Measurements from ENCODE around the gene PCBP3.
"Not testable (repeated sequence)": the region's sequence is repeated elsewhere in the genome, so short reads cannot be mapped to it uniquely, and the experiment has no call there.

Gene PCBP3

GRCh38 chr21:45607909-45608295 lies 35.6 kb upstream of the PCBP3 start:
- no peak overlapping the region for H3K27ac ChIP-seq (ENCODE audit: low read length)
- peaks cover 87% of the 10 kb centered on the region for H3K27me3 ChIP-seq (replicated peaks; ENCODE audit: insufficient read depth, low read length)
- no peaks in the 10 kb centered on the region for H3F3A ChIP-seq (ENCODE audit: insufficient read depth, low read length)
- TF ChIP-seq EZH2phosphoT487 (IDR thresholded peaks at IDR 0.05; ENCODE audit: low read length), result no peak
- no peak for TF ChIP-seq CTCF (IDR thresholded peaks at IDR 0.05; ENCODE audit: low read length)
- TF ChIP-seq EZH2 (optimal IDR thresholded peaks at IDR 0.05; ENCODE audit: low read depth, low read length), result no peak
- H4K20me1 ChIP-seq (ENCODE audit: insufficient read depth, low read length), result no peaks in the 10 kb centered on the region
- no peaks in the 10 kb centered on the region for H3K4me1 ChIP-seq (ENCODE audit: low read length)
- H3K4me3 ChIP-seq (ENCODE audit: low read length), result no peak overlapping the region
- no peak for DNase-seq
- H3K9me2 ChIP-seq (replicated peaks; ENCODE audit: insufficient read depth, low read length), result no peaks in the 10 kb centered on the region
- no peak overlapping the region for H3K4me2 ChIP-seq (ENCODE audit: low read depth, low read length)
- H3K9ac ChIP-seq (ENCODE audit: low read length), result no peak overlapping the region
- 0 out of 2 replicates have a peak, but pooled peaks cover 4% of the 10 kb centered on the region for H3K9me3 ChIP-seq (replicated peaks; ENCODE audit: insufficient read depth, low read length)
- no peak overlapping the region for H2AFZ ChIP-seq (ENCODE audit: low read length)
- H3K36me3 ChIP-seq (replicated peaks; ENCODE audit: insufficient read depth, low read length), result no peaks in the 10 kb centered on the region
- no peaks in the 10 kb centered on the region for H3K79me2 ChIP-seq (ENCODE audit: low read length)

- not testable (repeated sequence) for H3K79me2 ChIP-seq (ENCODE audit: low read length); H3K9me3 ChIP-seq (replicated peaks; ENCODE audit: insufficient read depth, low read length); H3K36me3 ChIP-seq (replicated peaks; ENCODE audit: insufficient read depth, low read length); H3K4me1 ChIP-seq (ENCODE audit: low read length); DNase-seq; H3F3A ChIP-seq (ENCODE audit: insufficient read depth, low read length); H3K9me2 ChIP-seq (replicated peaks; ENCODE audit: insufficient read depth, low read length); H3K27ac ChIP-seq (ENCODE audit: low read length); H4K20me1 ChIP-seq (ENCODE audit: insufficient read depth, low read length); H3K4me3 ChIP-seq (ENCODE audit: low read length); H3K4me2 ChIP-seq (ENCODE audit: low read depth, low read length); H2AFZ ChIP-seq (ENCODE audit: low read length); H3K9ac ChIP-seq (ENCODE audit: low read length)
- peaks cover 85% of the 10 kb centered on the region for H3K27me3 ChIP-seq (replicated peaks; ENCODE audit: insufficient read depth, low read length)
Measured at GRCh38 chr21:45608747-45609470, 34.6 kb upstream of the PCBP3 start.

- not testable (repeated sequence) for H2AFZ ChIP-seq (ENCODE audit: low read length); H3K9me3 ChIP-seq (replicated peaks; ENCODE audit: insufficient read depth, low read length); H3K9me2 ChIP-seq (replicated peaks; ENCODE audit: insufficient read depth, low read length); H3K4me2 ChIP-seq (ENCODE audit: low read depth, low read length); H3F3A ChIP-seq (ENCODE audit: insufficient read depth, low read length); H3K4me1 ChIP-seq (ENCODE audit: low read length); H3K4me3 ChIP-seq (ENCODE audit: low read length); H3K79me2 ChIP-seq (ENCODE audit: low read length); H4K20me1 ChIP-seq (ENCODE audit: insufficient read depth, low read length); H3K9ac ChIP-seq (ENCODE audit: low read length); H3K27ac ChIP-seq (ENCODE audit: low read length); H3K36me3 ChIP-seq (replicated peaks; ENCODE audit: insufficient read depth, low read length)
- DNase-seq, result peak; percentile 43
- H3K27me3 ChIP-seq (replicated peaks; ENCODE audit: insufficient read depth, low read length), result peaks cover 83% of the 10 kb centered on the region
Measured at GRCh38 chr21:45609616-45610015, 33.9 kb upstream of the PCBP3 start.

GRCh38 chr21:45611296-45611695 lies 32.2 kb upstream of the PCBP3 start:
- H3K36me3 ChIP-seq (replicated peaks; ENCODE audit: insufficient read depth, low read length), result no peaks in the 10 kb centered on the region
- TF ChIP-seq CTCF (IDR thresholded peaks at IDR 0.05; ENCODE audit: low read length) (no peak), EZH2 (optimal IDR thresholded peaks at IDR 0.05; ENCODE audit: low read depth, low read length) (no peak)
- DNase-seq, result no peak
- H3K27ac ChIP-seq (ENCODE audit: low read length), result no peak overlapping the region
- no peak overlapping the region for H3K4me2 ChIP-seq (ENCODE audit: low read depth, low read length)
- H3K9ac ChIP-seq (ENCODE audit: low read length), result no peak overlapping the region
- H3K4me3 ChIP-seq (ENCODE audit: low read length), result no peak overlapping the region
- no peaks in the 10 kb centered on the region for H3K79me2 ChIP-seq (ENCODE audit: low read length)
- H3F3A ChIP-seq (ENCODE audit: insufficient read depth, low read length), result no peaks in the 10 kb centered on the region
- peaks cover 85% of the 10 kb centered on the region for H3K27me3 ChIP-seq (replicated peaks; ENCODE audit: insufficient read depth, low read length)
- no peaks in the 10 kb centered on the region for H3K9me3 ChIP-seq (replicated peaks; ENCODE audit: insufficient read depth, low read length)
- H4K20me1 ChIP-seq (ENCODE audit: insufficient read depth, low read length), result no peaks in the 10 kb centered on the region
- no peak overlapping the region for H2AFZ ChIP-seq (ENCODE audit: low read length)
- no peaks in the 10 kb centered on the region for H3K4me1 ChIP-seq (ENCODE audit: low read length)
- H3K9me2 ChIP-seq (replicated peaks; ENCODE audit: insufficient read depth, low read length), result no peaks in the 10 kb centered on the region

All from MM.1S (cell line).